HL-60 (cell line): Measurements from ENCODE around the gene REPS1.

ENCODE experiments used
- CTCF ChIP-seq: IDR thresholded peaks from one replicate; pipeline ENCODE4 v1.5.1; 2011; ENCODE audit warnings: low read length, control low read depth, inconsistent platforms; ENCODE audit not compliant: insufficient read depth
- REST ChIP-seq: IDR thresholded peaks from 2 replicates; pipeline ENCODE4 v1.6.1; 2012; ENCODE audit warnings: low read depth; ENCODE audit not compliant: insufficient replicate concordance

- TF ChIP-seq CTCF = no peak
- no peak for TF ChIP-seq REST
Observed at GRCh38 chr6:138943089-138943625, 44.9 kb downstream of the REPS1 start.
